Skeletal muscle cell (primary cell): ENCODE measurements around the gene YTHDF1.

ENCODE experiments used
- DNase-seq: peaks from one replicate; pipeline ENCODE4 v3.0.0-alpha.2; 2010; ENCODE audit warnings: low read depth
- H3K4me3 ChIP-seq: 2 replicates; pipeline ENCODE4 v1.5.1; 2011; ENCODE audit warnings: low read depth, mild to moderate bottlenecking, control low read depth, low read length, moderate library complexity

The YTHDF1 gene

GRCh38 chr20:63215101-63216040 lies 560 bp downstream of the YTHDF1 start:
- DNase-seq = no peak
- H3K4me3 ChIP-seq = peak overlapping the region; percentile 81

DNA sequence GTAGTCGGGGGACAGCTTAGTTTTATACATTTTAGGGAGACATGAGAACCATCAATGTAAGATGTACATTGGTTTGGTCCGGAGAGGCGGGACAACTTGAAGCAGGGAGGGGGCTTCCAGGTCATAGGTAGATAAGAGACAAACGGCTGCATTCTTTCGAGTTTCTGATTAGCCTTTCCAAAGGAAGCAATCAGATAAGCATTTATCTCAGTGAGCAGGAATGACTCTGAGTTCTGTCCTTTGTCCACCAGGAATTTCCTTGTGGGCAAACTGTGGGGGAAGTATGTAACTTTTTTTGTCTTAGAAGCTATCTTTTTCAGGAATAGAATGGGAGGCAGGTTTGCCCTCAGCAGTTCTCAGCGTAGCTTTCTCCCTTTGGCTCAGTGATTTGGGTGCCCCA lies 1.4 kb downstream of the YTHDF1 start:
- no peak for DNase-seq
- H3K4me3 ChIP-seq = no peak overlapping the region

DNA sequence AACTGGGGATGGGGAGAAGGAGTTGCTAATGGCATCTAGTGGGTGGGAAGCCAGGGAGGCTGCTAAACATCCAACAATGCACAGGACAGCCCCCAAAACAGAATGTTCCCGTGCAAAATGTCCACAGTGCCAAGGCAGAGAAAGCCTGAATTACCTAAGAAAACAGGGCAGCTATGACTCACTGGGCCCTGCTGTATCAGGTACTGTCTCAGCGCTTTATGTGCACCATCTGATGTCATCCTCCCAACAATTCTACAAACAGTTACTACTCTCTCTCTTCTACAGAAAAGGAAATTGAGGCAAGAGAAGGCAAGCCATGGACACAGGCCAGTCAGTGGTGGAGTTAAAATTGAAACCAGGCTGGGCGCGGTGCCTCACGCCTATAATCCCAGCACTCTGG lies 3.1 kb downstream of the YTHDF1 start:
- no peak for DNase-seq
- H3K4me3 ChIP-seq = no peak overlapping the region

GRCh38 chr20:63212393-63212730 lies 3.6 kb downstream of the YTHDF1 start:
- no peak overlapping the region for H3K4me3 ChIP-seq
- no peak for DNase-seq

- H3K4me3 ChIP-seq = no peak overlapping the region
- DNase-seq = no peak
These were observed 5.8 kb downstream of the YTHDF1 start for GRCh38 chr20:63210011-63210605.

DNA sequence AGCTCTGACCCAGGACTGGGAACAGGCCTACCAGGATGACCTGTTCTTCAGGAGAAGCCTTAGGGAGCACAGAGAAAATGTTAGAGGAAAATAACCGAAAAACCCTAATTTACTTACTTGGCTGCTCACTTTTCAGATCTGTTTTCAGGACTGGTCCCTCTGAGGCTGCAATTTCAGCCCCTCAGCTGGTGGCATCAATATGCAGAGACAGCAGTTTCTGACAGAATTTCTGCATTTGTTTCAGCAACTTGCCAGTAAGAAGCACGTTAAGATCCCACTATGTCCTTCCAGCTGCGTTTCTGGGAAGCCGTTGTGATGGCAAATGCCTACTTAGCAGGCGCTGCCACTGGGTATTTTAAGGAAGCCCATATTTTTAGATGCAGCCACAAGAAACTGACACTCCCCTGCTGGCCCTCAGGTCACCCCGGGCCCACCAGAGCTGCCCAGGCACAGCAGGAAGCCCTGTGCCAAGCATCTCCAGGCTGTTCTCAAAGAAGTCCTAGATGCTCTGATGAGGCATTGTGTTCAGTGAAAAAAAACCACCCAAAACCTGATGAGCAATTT lies 7.5 kb downstream of the YTHDF1 start:
- H3K4me3 ChIP-seq = no peak overlapping the region
- no peak for DNase-seq

- no peak overlapping the region for H3K4me3 ChIP-seq
- DNase-seq = no peak
These were observed 9.1 kb downstream of the YTHDF1 start for GRCh38 chr20:63206878-63207277.

GRCh38 chr20:63205896-63206295 lies 10.0 kb downstream of the YTHDF1 start:
- no peak for DNase-seq
- no peak overlapping the region for H3K4me3 ChIP-seq

- no peak overlapping the region for H3K4me3 ChIP-seq
- DNase-seq = no peak
These were observed 11.6 kb downstream of the YTHDF1 start for GRCh38 chr20:63204362-63204761.

DNA sequence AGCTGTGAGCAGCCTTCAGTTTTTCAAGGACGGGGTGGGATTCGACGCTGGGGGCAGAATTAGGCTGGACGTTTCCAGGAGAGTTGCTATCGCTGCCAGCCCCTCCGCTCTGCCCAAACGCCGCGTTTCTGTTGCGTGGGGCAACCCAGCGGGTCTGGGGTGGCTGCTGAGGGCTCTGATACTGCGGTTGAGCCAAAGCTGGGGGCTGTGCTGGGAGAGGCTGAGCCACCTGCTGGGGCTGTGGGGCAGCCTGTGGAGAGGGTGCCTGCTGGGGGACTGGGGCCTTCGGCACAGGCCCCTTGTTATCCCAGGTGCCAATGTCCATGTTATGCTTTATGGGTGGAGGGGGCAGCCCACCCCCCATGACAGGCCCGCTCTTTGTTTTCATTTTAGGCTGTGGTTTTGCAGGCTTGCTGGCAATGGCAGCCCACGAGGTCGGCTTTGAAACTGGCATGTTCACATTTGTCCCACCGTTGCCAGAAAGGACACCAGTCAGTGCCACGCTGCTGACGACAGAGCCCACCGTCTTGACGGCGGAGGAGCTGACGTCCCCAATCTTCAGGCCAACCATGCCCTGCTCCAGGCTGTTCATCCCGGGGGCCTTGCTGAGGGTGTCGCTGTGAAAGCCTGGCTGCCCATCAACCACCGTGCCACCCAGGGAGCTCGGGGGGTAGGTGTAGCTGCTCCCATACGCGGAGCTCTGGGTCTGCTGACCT lies 13.0 kb downstream of the YTHDF1 start:
- no peak for DNase-seq
- H3K4me3 ChIP-seq = no peak overlapping the region

- H3K4me3 ChIP-seq = no peak overlapping the region
- no peak for DNase-seq
These were observed 13.9 kb downstream of the YTHDF1 start for GRCh38 chr20:63202021-63202420.

- DNase-seq = no peak
- no peak overlapping the region for H3K4me3 ChIP-seq
These were observed 17.3 kb downstream of the YTHDF1 start for GRCh38 chr20:63198606-63199005.

DNA sequence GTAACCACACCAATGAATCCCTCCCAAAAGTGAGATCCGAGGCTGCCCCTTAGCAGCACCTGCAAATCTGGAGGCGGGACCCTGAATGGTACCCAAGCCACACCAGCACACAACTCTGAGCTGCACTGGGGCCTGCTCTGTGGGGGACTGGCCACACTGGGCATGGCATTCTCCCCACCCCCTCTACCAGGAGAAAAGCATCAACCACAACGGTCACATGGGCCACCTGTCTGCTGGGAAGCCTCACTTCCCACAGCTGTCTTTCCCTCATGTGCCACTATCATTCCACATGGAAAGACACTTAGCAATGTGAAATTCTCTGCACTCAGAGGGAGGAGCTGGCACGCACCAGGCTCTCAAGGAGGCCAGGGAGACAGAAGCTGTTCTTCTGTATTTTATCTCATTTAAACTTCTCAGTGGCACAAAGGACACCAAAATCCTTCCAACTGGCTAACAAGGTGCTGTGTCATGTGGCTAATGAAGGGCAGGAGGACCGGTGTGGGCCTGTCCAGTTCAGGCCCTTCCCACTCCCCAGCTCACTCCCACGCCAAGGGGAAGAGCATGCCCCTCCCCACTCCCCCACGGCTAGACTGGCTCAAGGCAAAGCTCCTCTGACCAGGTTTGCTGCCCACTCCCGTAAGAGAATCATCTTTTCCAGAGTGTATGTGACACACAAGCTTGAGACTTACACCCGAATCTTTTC lies 19.0 kb downstream of the YTHDF1 start:
- no peak for DNase-seq
- no peak overlapping the region for H3K4me3 ChIP-seq

GRCh38 chr20:63194797-63195173 lies 21.1 kb downstream of the YTHDF1 start:
- no peak for DNase-seq
- no peak overlapping the region for H3K4me3 ChIP-seq

- DNase-seq = no peak
- no peak overlapping the region for H3K4me3 ChIP-seq
These were observed 21.7 kb downstream of the YTHDF1 start for GRCh38 chr20:63194007-63194796.

DNA sequence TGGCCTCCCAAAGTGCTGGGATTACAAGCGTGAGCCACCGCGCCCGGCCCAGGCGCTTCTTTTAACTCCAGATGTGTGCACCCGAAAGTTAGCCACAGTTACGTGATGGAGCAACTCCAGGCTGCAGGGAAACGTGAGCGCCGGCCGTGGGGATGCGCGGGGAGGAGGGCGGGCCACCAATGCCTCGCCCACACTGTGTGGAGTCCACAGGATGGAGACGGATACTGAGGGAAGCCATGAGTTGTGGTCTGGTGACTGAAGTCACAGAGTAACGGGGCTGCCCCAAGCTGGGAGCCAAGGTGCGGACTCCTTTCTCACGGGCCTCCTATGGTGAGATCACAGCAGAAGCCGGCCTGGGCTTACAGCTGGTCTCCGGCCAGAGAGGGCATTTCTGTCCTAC lies 23.2 kb downstream of the YTHDF1 start:
- no peak for DNase-seq
- H3K4me3 ChIP-seq = no peak overlapping the region

- H3K4me3 ChIP-seq = no peak overlapping the region
- no peak for DNase-seq
These were observed 24.5 kb downstream of the YTHDF1 start for GRCh38 chr20:63191400-63191799.

- DNase-seq = no peak
- no peak overlapping the region for H3K4me3 ChIP-seq
These were observed 25.1 kb downstream of the YTHDF1 start for GRCh38 chr20:63190828-63191227.
